ENCODE results near the gene ZNF438. TPM values are rescaled to one million over a fixed set of nuclear protein-coding genes. Genes with fewer than 3 reads are reported as not detected.

The ZNF438 gene
- total and polyA plus RNA-seq, 10 of the 15 experiments (the other 5 are each of a cell fraction or from before 2014, with no cell fraction given), result 0.93 to 5.2 (median 1.9) TPM

DNA sequence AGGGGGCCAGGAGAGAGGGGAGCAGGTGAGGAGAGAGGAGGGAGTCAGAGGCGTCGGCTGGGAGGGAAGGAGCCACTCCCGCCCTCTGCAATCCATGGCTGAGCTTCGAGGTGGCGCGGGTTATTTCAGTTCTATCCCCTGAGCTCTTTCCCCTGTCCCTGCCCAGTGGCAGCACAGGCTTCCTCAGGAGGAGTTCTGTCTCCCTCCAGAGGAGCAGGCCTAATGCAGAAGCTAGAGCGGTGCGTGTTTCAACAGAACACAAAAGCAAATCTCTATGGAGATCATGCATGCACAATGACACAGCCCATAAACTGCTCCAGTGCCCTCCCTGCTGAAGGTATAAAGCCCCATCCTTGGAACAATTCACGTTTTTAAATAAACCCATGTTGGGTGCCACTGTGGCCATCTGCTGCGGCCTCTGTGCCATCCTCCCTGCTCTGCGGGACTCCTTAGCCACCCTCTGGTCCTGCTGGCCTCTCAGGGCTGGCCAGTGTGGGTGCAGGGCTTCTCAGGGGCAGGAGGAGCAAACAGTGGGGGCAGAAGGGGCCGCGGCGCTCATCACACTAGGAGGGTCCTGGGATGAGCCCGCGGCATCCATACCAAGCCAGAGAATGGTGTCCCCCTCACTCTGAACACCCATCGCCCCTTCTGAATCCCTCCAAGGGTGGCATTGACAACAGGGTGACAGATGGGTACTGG lies 209.5 kb downstream of the ZNF438 start:
- POLR2A ChIA-PET, result no interaction called here
- H2AFZ ChIP-seq (ENCODE audit: control insufficient read depth, low read depth, low read length), result no peak overlapping the region
- H3K9ac ChIP-seq (ENCODE audit: control insufficient read depth, insufficient read depth, low read length), result no peak overlapping the region
- no peaks in the 10 kb centered on the region for H3K79me2 ChIP-seq (ENCODE audit: control insufficient read depth, insufficient read depth, low read length)
- CTCF ChIA-PET, result interaction anchor here (1.4 kb wide), 1 partner anchor 134 kb away, joined by 3 read pairs; no protein-coding TSS in a partner anchor
- DNase-seq (ENCODE audit: low read depth, low spot score), result no peak
- WGBS (ENCODE audit: insufficient coverage, insufficient replicate concordance, low lambda C conversion rate, missing lambda C conversion rate), result 72% methylated on average over 14 of the region's 17 CpGs
- no peaks in the 10 kb centered on the region for H3K9me3 ChIP-seq (replicated peaks; ENCODE audit: control insufficient read depth, insufficient read depth, low read length)
- H3K4me2 ChIP-seq (ENCODE audit: control insufficient read depth, insufficient read depth), result no peak overlapping the region
- H3K27me3 ChIP-seq (replicated peaks in 1 of 2; ENCODE audit: control insufficient read depth in 2 of 2, insufficient read depth in 2 of 2, low read length in 1 of 2), result no peaks in the 10 kb centered on the region
- no peak overlapping the region for H3K27ac ChIP-seq (ENCODE audit: control insufficient read depth, insufficient read depth)
- no peak for FAIRE-seq
- H3K4me3 ChIP-seq, result no peak overlapping the region
- intact Hi-C loops (cut with micrococcal nuclease; ENCODE audit: unreplicated experiment), result no loop called here
- no peaks in the 10 kb centered on the region for H3K36me3 ChIP-seq (ENCODE audit: control insufficient read depth in 2 of 2, insufficient read depth in 2 of 2, low read length in 1 of 2)
- 0 out of 2 replicates have a peak, but pooled peaks cover 4% of the 10 kb centered on the region for H3K4me1 ChIP-seq (ENCODE audit: control insufficient read depth, insufficient read depth, low read length)
- BruUV-seq (replicated peaks), result no TSS peak
- RAD21 ChIA-PET (ENCODE audit: unreplicated experiment), result no interaction called here
- in situ Hi-C loops (cut with MboI), result no loop called here
- no peaks in the 10 kb centered on the region for H4K20me1 ChIP-seq (ENCODE audit: control insufficient read depth, insufficient read depth)
- TF ChIP-seq ATF2 (IDR thresholded peaks at IDR 0.05; ENCODE audit: low read length) (no peak), TAF1 (IDR thresholded peaks at IDR 0.05; ENCODE audit: borderline replicate concordance, low read depth, low read length) (no peak), BCLAF1 (IDR thresholded peaks at IDR 0.05) (no peak), FOXK2 (IDR thresholded peaks at IDR 0.05) (no peak), MLLT1 (IDR thresholded peaks at IDR 0.05) (no peak), SMAD5 (IDR thresholded peaks at IDR 0.05; ENCODE audit: low read depth) (no peak), E2F4 (IDR thresholded peaks at IDR 0.05; ENCODE audit: low read depth, low read length) (no peak), BACH1 (IDR thresholded peaks at IDR 0.05; ENCODE audit: borderline replicate concordance) (no peak), WRNIP1 (IDR thresholded peaks at IDR 0.05; ENCODE audit: borderline replicate concordance, low read depth, low read length) (no peak)
- TF ChIP-seq, protein P1, sequence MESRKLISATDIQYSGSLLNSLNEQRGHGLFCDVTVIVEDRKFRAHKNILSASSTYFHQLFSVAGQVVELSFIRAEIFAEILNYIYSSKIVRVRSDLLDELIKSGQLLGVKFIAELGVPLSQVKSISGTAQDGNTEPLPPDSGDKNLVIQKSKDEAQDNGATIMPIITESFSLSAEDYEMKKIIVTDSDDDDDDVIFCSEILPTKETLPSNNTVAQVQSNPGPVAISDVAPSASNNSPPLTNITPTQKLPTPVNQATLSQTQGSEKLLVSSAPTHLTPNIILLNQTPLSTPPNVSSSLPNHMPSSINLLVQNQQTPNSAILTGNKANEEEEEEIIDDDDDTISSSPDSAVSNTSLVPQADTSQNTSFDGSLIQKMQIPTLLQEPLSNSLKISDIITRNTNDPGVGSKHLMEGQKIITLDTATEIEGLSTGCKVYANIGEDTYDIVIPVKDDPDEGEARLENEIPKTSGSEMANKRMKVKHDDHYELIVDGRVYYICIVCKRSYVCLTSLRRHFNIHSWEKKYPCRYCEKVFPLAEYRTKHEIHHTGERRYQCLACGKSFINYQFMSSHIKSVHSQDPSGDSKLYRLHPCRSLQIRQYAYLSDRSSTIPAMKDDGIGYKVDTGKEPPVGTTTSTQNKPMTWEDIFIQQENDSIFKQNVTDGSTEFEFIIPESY (IDR thresholded peaks at IDR 0.05), result no peak
- TF ChIP-seq, protein P2, sequence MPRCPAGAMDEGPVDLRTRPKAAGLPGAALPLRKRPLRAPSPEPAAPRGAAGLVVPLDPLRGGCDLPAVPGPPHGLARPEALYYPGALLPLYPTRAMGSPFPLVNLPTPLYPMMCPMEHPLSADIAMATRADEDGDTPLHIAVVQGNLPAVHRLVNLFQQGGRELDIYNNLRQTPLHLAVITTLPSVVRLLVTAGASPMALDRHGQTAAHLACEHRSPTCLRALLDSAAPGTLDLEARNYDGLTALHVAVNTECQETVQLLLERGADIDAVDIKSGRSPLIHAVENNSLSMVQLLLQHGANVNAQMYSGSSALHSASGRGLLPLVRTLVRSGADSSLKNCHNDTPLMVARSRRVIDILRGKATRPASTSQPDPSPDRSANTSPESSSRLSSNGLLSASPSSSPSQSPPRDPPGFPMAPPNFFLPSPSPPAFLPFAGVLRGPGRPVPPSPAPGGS (IDR thresholded peaks at IDR 0.05; ENCODE audit: borderline replicate concordance, insufficient read depth, low read depth, low read length, poor library complexity, severe bottlenecking), result no peak
- ATAC-seq, result no peak
- SMC1A ChIA-PET (ENCODE audit: uncharacterized antibody, unreplicated experiment), result no interaction called here
